Keratinocyte (primary cell): ENCODE measurements around the gene LOXHD1. TPM values are rescaled to one million over a fixed set of nuclear protein-coding genes. Genes with fewer than 3 reads are reported as not detected.

Experiments
- DNase-seq: peaks from one replicate; pipeline ENCODE4 v3.0.0-alpha.2; 2011; ENCODE audit warnings: low read depth, missing footprints, low spot score
- FAIRE-seq: peaks from 2 replicates; lab custom pipeline; 2011; peaks lifted over from hg19 to GRCh38; lab: Jason Lieb, UNC
- H2AFZ ChIP-seq: 2 replicates; pipeline ENCODE4 v1.6.0; 2012; ENCODE audit warnings: low read length, control low read depth, inconsistent platforms; ENCODE audit not compliant: control insufficient read depth
- H3K27ac ChIP-seq: 2 replicates; pipeline ENCODE4 v1.5.1; 2011; ENCODE audit warnings: low read length; ENCODE audit not compliant: control insufficient read depth, insufficient read depth
- H3K27me3 ChIP-seq: 3 replicates; pipeline ENCODE4 v1.6.0; 2011; ENCODE audit warnings: low read length; ENCODE audit not compliant: control insufficient read depth, insufficient read depth; ENCODE audit errors: extremely low read depth
- H3K36me3 ChIP-seq, 2 experiments: 2 replicates in 1 of 2; 3 replicates in 1 of 2; pipeline ENCODE4 v1.5.1; 2011; ENCODE audit warnings: low read length in 2 of 2, mild to moderate bottlenecking in 1 of 2; ENCODE audit not compliant: control insufficient read depth in 2 of 2, insufficient read depth in 2 of 2; ENCODE audit errors: extremely low read depth in 1 of 2
- H3K4me1 ChIP-seq: 3 replicates; pipeline ENCODE4 v1.5.1; 2011; ENCODE audit warnings: low read length; ENCODE audit not compliant: control insufficient read depth, insufficient read depth; ENCODE audit errors: extremely low read depth
- H3K4me2 ChIP-seq: 3 replicates; pipeline ENCODE4 v1.6.0; 2011; ENCODE audit warnings: low read depth, low read length; ENCODE audit not compliant: control insufficient read depth, insufficient read depth; ENCODE audit errors: extremely low read depth
- H3K4me3 ChIP-seq, 3 experiments: fragments of 200-600 bp in 1 of 3; sonication (generic) in 1 of 3; 2 replicates in 2 of 3; 3 replicates in 1 of 3; pipeline ENCODE4 v1.5.1; 2011 to 2016; ENCODE audit warnings: low read length in 3 of 3, mild to moderate bottlenecking in 3 of 3, control low read depth in 2 of 3, inconsistent platforms in 1 of 3, low read depth in 1 of 3, mixed read lengths in 1 of 3, mixed run types in 1 of 3, moderate library complexity in 1 of 3; ENCODE audit not compliant: control insufficient read depth in 2 of 3, insufficient read depth in 2 of 3; ENCODE audit errors: extremely low read depth in 1 of 3
- H3K79me2 ChIP-seq: 2 replicates; pipeline ENCODE4 v1.6.0; 2012; ENCODE audit warnings: low read length; ENCODE audit not compliant: control insufficient read depth, insufficient read depth
- H3K9ac ChIP-seq: 3 replicates; pipeline ENCODE4 v1.6.0; 2011; ENCODE audit warnings: low read length; ENCODE audit not compliant: control insufficient read depth, insufficient read depth; ENCODE audit errors: extremely low read depth
- H3K9me1 ChIP-seq: 3 replicates; pipeline ENCODE4 v1.6.0; 2011; ENCODE audit warnings: low read length; ENCODE audit not compliant: control insufficient read depth, insufficient read depth; ENCODE audit errors: extremely low read depth
- H3K9me3 ChIP-seq: 2 replicates; pipeline ENCODE4 v1.5.1; 2012; ENCODE audit warnings: low read depth, low read length; ENCODE audit not compliant: control insufficient read depth
- H4K20me1 ChIP-seq: 3 replicates; pipeline ENCODE4 v1.6.0; 2011; ENCODE audit warnings: low read length; ENCODE audit not compliant: control insufficient read depth, insufficient read depth; ENCODE audit errors: extremely low read depth
- EZH2 ChIP-seq: IDR thresholded peaks from one replicate; pipeline ENCODE4 v1.6.1; 2012; ENCODE audit warnings: inconsistent platforms, mild to moderate bottlenecking, low read length, moderate library complexity
- dilution Hi-C: fragments of 300-500 bp; cut with MboI; formaldehyde crosslinking; loops from one replicate; pipeline ENCODE4 v1.7.0; 2020; ENCODE audit warnings: low sequenced_read_pairs; ENCODE audit not compliant: extremely low pct_ligation_motif_present
- polyA plus RNA-seq, 5 experiments: library from polyadenylated mRNA; depleted of rRNA in 3 of 5; stranded (reverse) in 3 of 5; stranded (forward) in 1 of 5; unstranded in 1 of 5; fragments of >200 nt; gene quantifications; 1 replicate in 1 of 5; 2 replicates in 3 of 5; 3 replicates in 1 of 5; pipeline versions ENCODE4 v1.2.1 to v1.2.3, GENCODE V29; 2011 to 2012; ENCODE audit warnings: missing spikeins in 2 of 5, low read depth in 1 of 5, low replicate concordance in 1 of 5
- TF ChIP-seq, protein P1 (sequence below), 3 experiments: IDR thresholded peaks in 1 of 3; conservative IDR thresholded peaks in 1 of 3; optimal IDR thresholded peaks in 1 of 3; 2 replicates in 2 of 3; 3 replicates in 1 of 3; pipeline versions ENCODE3 to v1.5.1; 2011; ENCODE audit warnings: low read length in 3 of 3, mild to moderate bottlenecking in 3 of 3, moderate library complexity in 2 of 3, control low read depth in 1 of 3, inconsistent platforms in 1 of 3; ENCODE audit not compliant: insufficient read depth in 2 of 3; ENCODE audit errors: extremely low read depth in 1 of 3

Gene LOXHD1
- polyA plus RNA-seq, 1 donor (not counting 4 experiments of a cell fraction or from before 2014, with no cell fraction given): not detected

DNA sequence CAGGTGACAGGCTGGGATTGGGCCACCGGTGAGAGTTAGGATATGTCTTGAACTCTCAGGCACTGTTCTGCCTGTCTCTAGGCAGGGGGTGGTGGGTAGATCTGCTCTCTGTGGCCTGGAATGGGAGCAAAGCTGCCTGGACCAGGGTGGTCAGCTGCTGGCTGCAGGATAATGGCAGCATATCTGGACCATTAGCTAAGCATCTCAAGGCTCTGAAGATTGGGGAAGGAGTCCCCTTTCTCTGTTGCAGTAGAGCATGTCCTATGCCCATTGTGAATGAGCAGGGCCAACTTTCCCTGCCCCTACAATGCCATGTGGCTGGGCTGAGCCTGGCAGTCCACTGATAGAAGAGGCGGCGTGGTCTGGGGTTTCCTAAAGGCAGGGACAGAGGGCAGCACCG, 34.6 kb downstream of the LOXHD1 start:
- no peak overlapping the region for H2AFZ ChIP-seq
- H3K79me2 ChIP-seq: no peaks in the 10 kb centered on the region
- H3K4me3 ChIP-seq: no peak overlapping the region
- FAIRE-seq (no peak), DNase-seq (no peak)
- no peak for TF ChIP-seq EZH2
- TF ChIP-seq, protein P1, sequence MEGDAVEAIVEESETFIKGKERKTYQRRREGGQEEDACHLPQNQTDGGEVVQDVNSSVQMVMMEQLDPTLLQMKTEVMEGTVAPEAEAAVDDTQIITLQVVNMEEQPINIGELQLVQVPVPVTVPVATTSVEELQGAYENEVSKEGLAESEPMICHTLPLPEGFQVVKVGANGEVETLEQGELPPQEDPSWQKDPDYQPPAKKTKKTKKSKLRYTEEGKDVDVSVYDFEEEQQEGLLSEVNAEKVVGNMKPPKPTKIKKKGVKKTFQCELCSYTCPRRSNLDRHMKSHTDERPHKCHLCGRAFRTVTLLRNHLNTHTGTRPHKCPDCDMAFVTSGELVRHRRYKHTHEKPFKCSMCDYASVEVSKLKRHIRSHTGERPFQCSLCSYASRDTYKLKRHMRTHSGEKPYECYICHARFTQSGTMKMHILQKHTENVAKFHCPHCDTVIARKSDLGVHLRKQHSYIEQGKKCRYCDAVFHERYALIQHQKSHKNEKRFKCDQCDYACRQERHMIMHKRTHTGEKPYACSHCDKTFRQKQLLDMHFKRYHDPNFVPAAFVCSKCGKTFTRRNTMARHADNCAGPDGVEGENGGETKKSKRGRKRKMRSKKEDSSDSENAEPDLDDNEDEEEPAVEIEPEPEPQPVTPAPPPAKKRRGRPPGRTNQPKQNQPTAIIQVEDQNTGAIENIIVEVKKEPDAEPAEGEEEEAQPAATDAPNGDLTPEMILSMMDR (optimal IDR thresholded peaks at IDR 0.05 in 1 of 3, IDR thresholded peaks at IDR 0.05 in 1 of 3, conservative IDR thresholded peaks at IDR 0.05 in 1 of 3; ENCODE audit: extremely low read depth in 1 of 3, insufficient read depth in 2 of 3, low read length in 3 of 3): no peak
- H3K27ac ChIP-seq: no peak overlapping the region
- no peaks in the 10 kb centered on the region for H4K20me1 ChIP-seq
- no peaks in the 10 kb centered on the region for H3K9me1 ChIP-seq
- H3K27me3 ChIP-seq: peaks cover 3% of the 10 kb centered on the region
- H3K9me3 ChIP-seq: no peaks in the 10 kb centered on the region
- dilution Hi-C loops: no loop called here
- H3K36me3 ChIP-seq: no peaks in the 10 kb centered on the region
- no peak overlapping the region for H3K4me2 ChIP-seq
- no peaks in the 10 kb centered on the region for H3K4me1 ChIP-seq
- H3K9ac ChIP-seq: no peak overlapping the region

DNA sequence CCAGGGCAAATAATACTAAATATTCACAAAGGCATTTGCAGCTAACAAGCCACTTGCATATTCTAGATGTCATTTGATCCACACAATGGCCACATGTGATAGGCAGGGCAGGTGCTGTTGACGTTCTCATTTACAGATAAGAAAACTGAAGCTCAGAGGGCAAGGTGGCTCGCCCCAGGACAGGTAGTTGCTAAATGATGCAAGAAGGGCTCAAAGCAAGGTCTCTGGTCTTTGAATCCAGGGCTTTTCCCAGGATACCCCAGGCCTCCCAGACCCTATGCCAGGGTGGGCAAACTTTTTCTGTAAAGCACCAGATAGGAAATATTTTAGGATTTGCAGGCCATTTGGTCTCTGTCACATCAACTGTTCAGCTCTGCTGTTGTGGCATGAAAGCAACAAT, 35.1 kb downstream of the LOXHD1 start:
- H2AFZ ChIP-seq: no peak overlapping the region
- DNase-seq (no peak), FAIRE-seq (no peak)
- no peaks in the 10 kb centered on the region for H3K9me1 ChIP-seq
- no peak overlapping the region for H3K27ac ChIP-seq
- H3K36me3 ChIP-seq: no peaks in the 10 kb centered on the region
- no peak for TF ChIP-seq EZH2
- TF ChIP-seq, protein P1 (optimal IDR thresholded peaks at IDR 0.05 in 1 of 3, IDR thresholded peaks at IDR 0.05 in 1 of 3, conservative IDR thresholded peaks at IDR 0.05 in 1 of 3; ENCODE audit: extremely low read depth in 1 of 3, insufficient read depth in 2 of 3, low read length in 3 of 3): no peak
- no peak overlapping the region for H3K4me3 ChIP-seq
- no peaks in the 10 kb centered on the region for H3K9me3 ChIP-seq
- no peak overlapping the region for H3K9ac ChIP-seq
- H3K4me2 ChIP-seq: no peak overlapping the region
- H3K4me1 ChIP-seq: no peaks in the 10 kb centered on the region
- dilution Hi-C loops: no loop called here
- no peaks in the 10 kb centered on the region for H3K79me2 ChIP-seq
- H3K27me3 ChIP-seq: peaks cover 3% of the 10 kb centered on the region
- H4K20me1 ChIP-seq: no peaks in the 10 kb centered on the region
